ENCODE results near the gene TMEM266. TPM values are rescaled to one million over a fixed set of nuclear protein-coding genes. Genes with fewer than 3 reads are reported as not detected.

The TMEM266 gene
- total RNA-seq, 5 donors from 2014 or later (not counting 1 experiment from before 2014, with no cell fraction given), result 0.16 TPM; not detected in 4

- CTCF ChIA-PET, result interaction anchor here (0.8 to 4.5 kb wide), 5 partner anchors 33 to 94 kb away, joined by 3 to 29 read pairs (median 7); no protein-coding TSS in a partner anchor
- no peaks in the 10 kb centered on the region for H3K9me3 ChIP-seq
- no peak overlapping the region for H3K4me3 ChIP-seq (ENCODE audit: control insufficient read depth in 1 of 2, extremely low read depth in 1 of 2, low read length in 1 of 2)
- DNase-seq (peak in 17 of 35 experiments; percentile 10 to 73 (median 31)), ATAC-seq (replicated peaks in 1 of 4) (peak in 1 of 4 experiments; percentile 34)
- no peak overlapping the region for H3K27ac ChIP-seq (ENCODE audit: low read length)
- H3K27ac Mint-ChIP-seq, result no peak overlapping the region
- peaks cover 14 to 18% of the 10 kb centered on the region in 2 experiments for H3K4me1 ChIP-seq (ENCODE audit: control insufficient read depth in 1 of 2, extremely low read depth in 1 of 2, insufficient read depth in 2 of 2, low read length in 2 of 2)
- POLR2A ChIA-PET, result no interaction called here
- H3K36me3 ChIP-seq (ENCODE audit: control insufficient read depth in 2 of 2, extremely low read depth in 1 of 2, insufficient read depth in 1 of 2, low read length in 1 of 2), result no peaks in the 10 kb centered on the region
- peaks cover 21 to 32% (median 23%) of the 10 kb centered on the region in 3 donors for H3K4me1 Mint-ChIP-seq
- H3K9me3 Mint-ChIP-seq, result no peaks in the 10 kb centered on the region
- peak overlapping the region in 1 of 3 donors; percentile 17 for H3K4me3 Mint-ChIP-seq
- H3K27me3 Mint-ChIP-seq, result peaks cover 47 to 58% of the 10 kb centered on the region in 2 donors
- no peaks in the 10 kb centered on the region for H3K36me3 Mint-ChIP-seq
- H3K27me3 ChIP-seq (replicated peaks in 1 of 2; ENCODE audit: control insufficient read depth in 2 of 2, extremely low read depth in 1 of 2, insufficient read depth in 2 of 2, low read length in 1 of 2), result peaks cover 14 to 38% of the 10 kb centered on the region in 2 experiments
- no CpG with 5 or more reads among the region's 7 CpGs for WGBS (ENCODE audit: insufficient coverage)
Observed at GRCh38 chr15:76057332-76058000, 2.3 kb upstream of the TMEM266 start.

DNA sequence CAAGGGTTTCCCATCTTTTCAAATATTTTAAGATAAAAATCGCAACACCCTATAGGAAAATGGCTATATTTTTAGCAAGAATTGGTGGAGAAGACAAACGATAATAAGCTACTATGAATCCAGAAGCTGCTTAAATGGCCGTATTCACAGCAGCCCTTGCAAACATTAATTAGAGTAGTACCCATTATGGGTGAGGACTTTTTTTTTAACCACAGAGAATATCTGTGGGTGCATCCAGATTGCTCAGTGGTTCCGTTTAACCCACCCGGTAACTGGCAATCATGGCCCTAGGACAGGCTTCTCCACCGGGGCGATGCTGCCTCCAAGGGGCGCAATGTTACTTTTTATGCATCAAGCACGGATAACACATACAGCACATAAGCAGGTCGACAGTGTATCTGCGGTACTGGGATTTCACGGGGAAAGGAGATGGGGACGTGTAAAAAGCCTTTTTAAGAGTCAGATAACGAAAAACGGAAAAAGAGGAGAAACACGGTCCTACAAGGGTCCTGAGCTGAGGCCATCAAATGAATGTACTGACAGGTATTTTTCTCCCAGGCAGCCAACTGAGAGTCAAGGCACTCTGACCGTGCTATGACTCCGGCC, 968 bp upstream of the TMEM266 start:
- Histone ChIP-seq H3K27me3 (replicated peaks in 1 of 2; ENCODE audit: control insufficient read depth in 2 of 2, extremely low read depth in 1 of 2, insufficient read depth in 2 of 2, low read length in 1 of 2) (peaks cover 17 to 37% of the 10 kb centered on the region in 2 experiments), H3K36me3 (ENCODE audit: control insufficient read depth in 2 of 2, extremely low read depth in 1 of 2, insufficient read depth in 1 of 2, low read length in 1 of 2) (no peaks in the 10 kb centered on the region), H3K4me1 (ENCODE audit: control insufficient read depth in 1 of 2, extremely low read depth in 1 of 2, insufficient read depth in 2 of 2, low read length in 2 of 2) (peaks cover 14 to 18% of the 10 kb centered on the region in 2 experiments), H3K4me3 (ENCODE audit: control insufficient read depth in 1 of 2, extremely low read depth in 1 of 2, low read length in 1 of 2) (peak overlapping the region; percentile 39 to 80), H3K27ac (ENCODE audit: low read length) (no peak overlapping the region), H3K9me3 (no peaks in the 10 kb centered on the region)
- WGBS (ENCODE audit: insufficient coverage), result 2% methylated on average over 12 of the region's 18 CpGs
- H3K27ac Mint-ChIP-seq, result peak overlapping the region in 1 of 2 donors; percentile 2
- H3K27me3 Mint-ChIP-seq, result peaks cover 52 to 62% of the 10 kb centered on the region in 2 donors
- POLR2A ChIA-PET, result no interaction called here
- ATAC-seq (replicated peaks in 1 of 4) (peak in 2 of 4 experiments; percentile 9 to 31), DNase-seq (peak in 4 of 35 experiments; percentile 1 to 16 (median 4))
- H3K4me1 Mint-ChIP-seq, result peaks cover 21 to 32% (median 23%) of the 10 kb centered on the region in 3 donors
- H3K9me3 Mint-ChIP-seq, result no peaks in the 10 kb centered on the region
- no peaks in the 10 kb centered on the region for H3K36me3 Mint-ChIP-seq
- H3K4me3 Mint-ChIP-seq, result peak overlapping the region; percentile 65 to 82 (median 74)
- CTCF ChIA-PET, result interaction anchor here in 1 of 2 donors (4.5 kb wide), 1 partner anchor 80 kb away, joined by 29 read pairs; no protein-coding TSS in a partner anchor

DNA sequence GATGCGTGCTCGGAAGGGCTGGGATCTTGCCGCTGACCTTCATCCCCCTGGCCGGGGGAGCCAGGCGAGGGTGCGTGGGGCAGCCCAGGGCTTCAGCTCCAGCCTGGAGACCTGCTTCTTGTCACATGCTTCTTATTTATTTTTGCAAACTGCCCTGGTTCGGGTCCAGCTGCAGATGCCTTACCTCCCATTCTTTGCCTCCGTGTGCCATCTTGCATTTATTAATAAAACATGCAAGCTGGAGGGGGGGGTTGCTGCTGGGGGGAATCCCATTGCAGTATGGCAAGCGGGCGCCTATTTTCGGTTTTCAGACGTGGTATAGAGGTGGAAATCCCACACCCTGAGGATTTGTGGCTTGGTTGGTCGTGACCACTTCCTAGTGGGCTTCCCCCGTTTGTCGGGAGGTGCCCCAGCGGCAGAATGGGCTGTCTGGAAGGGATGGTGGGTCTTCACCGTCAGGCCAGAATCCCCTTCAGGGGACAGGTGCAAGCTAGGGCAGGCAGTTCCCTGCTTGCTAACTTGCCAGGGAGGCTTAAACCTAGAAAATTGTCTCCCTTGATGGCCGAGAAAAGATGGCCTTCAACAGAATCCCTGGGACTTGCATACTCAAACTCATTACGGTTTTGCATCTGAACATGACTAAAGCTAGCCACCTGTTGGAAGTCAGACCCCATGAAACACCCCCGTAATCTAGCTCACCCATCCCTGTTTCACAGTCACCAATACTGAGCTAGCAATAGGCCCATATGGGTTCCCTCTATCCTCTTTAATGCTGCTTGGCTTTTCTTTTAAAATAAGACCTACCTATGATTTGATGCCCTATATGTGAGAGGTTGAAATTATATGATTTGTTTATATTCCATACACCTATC, 569 bp downstream of the TMEM266 start:
- peaks cover 17 to 26% of the 10 kb centered on the region in 2 experiments for H3K27me3 ChIP-seq (replicated peaks in 1 of 2; ENCODE audit: control insufficient read depth in 2 of 2, extremely low read depth in 1 of 2, insufficient read depth in 2 of 2, low read length in 1 of 2)
- H3K4me3 ChIP-seq (ENCODE audit: control insufficient read depth in 1 of 2, extremely low read depth in 1 of 2, low read length in 1 of 2), result peak overlapping the region; percentile 37 to 66
- H3K4me3 Mint-ChIP-seq, result peak overlapping the region; percentile 58 to 78 (median 65)
- H3K27ac Mint-ChIP-seq, result no peak overlapping the region
- DNase-seq (peak in 20 of 35 experiments; percentile 4 to 58 (median 23)), ATAC-seq (replicated peaks in 1 of 4) (peak in 2 of 4 experiments; percentile 9 to 76)
- H3K36me3 ChIP-seq (ENCODE audit: control insufficient read depth in 2 of 2, extremely low read depth in 1 of 2, insufficient read depth in 1 of 2, low read length in 1 of 2), result no peaks in the 10 kb centered on the region
- ChIA-PET POLR2A (no interaction called here), CTCF (interaction anchor here (0.6 to 4.5 kb wide), 2 partner anchors 79 to 130 kb away, joined by 3 to 29 read pairs; no protein-coding TSS in a partner anchor)
- peaks cover 14 to 20% of the 10 kb centered on the region in 2 experiments for H3K4me1 ChIP-seq (ENCODE audit: control insufficient read depth in 1 of 2, extremely low read depth in 1 of 2, insufficient read depth in 2 of 2, low read length in 2 of 2)
- peaks cover 25 to 37% (median 28%) of the 10 kb centered on the region in 3 donors for H3K4me1 Mint-ChIP-seq
- H3K36me3 Mint-ChIP-seq, result no peaks in the 10 kb centered on the region
- H3K27ac ChIP-seq (ENCODE audit: low read length), result no peak overlapping the region
- no peaks in the 10 kb centered on the region for H3K9me3 ChIP-seq
- 11% methylated on average over 10 of the region's 20 CpGs for WGBS (ENCODE audit: insufficient coverage)
- peaks cover 52 to 57% of the 10 kb centered on the region in 2 donors for H3K27me3 Mint-ChIP-seq
- no peaks in the 10 kb centered on the region for H3K9me3 Mint-ChIP-seq

DNA sequence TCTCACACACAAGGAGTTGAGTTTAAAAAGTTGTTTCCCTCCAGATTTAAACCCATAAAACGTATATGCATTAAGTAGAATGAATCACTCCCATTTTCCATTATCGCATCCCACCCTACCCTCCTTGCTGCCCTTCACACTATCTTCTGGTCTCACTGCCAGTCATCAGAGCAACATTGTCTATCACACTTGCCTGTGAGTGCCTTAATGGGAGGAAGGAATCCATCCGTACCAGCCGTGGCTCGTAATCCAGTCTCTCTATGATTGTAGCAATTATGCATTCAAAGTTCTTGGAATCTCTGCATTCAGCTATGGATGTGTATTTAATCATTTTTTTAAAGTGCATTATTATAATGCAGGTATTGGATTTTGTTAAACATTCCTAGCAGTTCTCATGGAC, 1.9 kb downstream of the TMEM266 start:
- Histone ChIP-seq H3K36me3 (ENCODE audit: control insufficient read depth in 2 of 2, extremely low read depth in 1 of 2, insufficient read depth in 1 of 2, low read length in 1 of 2) (no peaks in the 10 kb centered on the region), H3K9me3 (no peaks in the 10 kb centered on the region), H3K4me3 (ENCODE audit: control insufficient read depth in 1 of 2, extremely low read depth in 1 of 2, low read length in 1 of 2) (no peak overlapping the region), H3K27ac (ENCODE audit: low read length) (no peak overlapping the region), H3K4me1 (ENCODE audit: control insufficient read depth in 1 of 2, extremely low read depth in 1 of 2, insufficient read depth in 2 of 2, low read length in 2 of 2) (peaks cover 14 to 24% of the 10 kb centered on the region in 2 experiments), H3K27me3 (replicated peaks in 1 of 2; ENCODE audit: control insufficient read depth in 2 of 2, extremely low read depth in 1 of 2, insufficient read depth in 2 of 2, low read length in 1 of 2) (peaks cover 17 to 25% of the 10 kb centered on the region in 2 experiments)
- peaks cover 30 to 44% (median 35%) of the 10 kb centered on the region in 3 donors for H3K4me1 Mint-ChIP-seq
- H3K27ac Mint-ChIP-seq, result no peak overlapping the region
- H3K9me3 Mint-ChIP-seq, result no peaks in the 10 kb centered on the region
- WGBS (ENCODE audit: insufficient coverage), result 60% methylated on average over 1 of the region's 5 CpGs
- no peak for DNase-seq
- H3K27me3 Mint-ChIP-seq, result peaks cover 51 to 52% of the 10 kb centered on the region in 2 donors
- H3K4me3 Mint-ChIP-seq, result no peak overlapping the region
- ATAC-seq (replicated peaks in 1 of 4), result no peak
- CTCF ChIA-PET, result interaction anchor here in 1 of 2 donors (4.5 kb wide), 1 partner anchor 78 kb away, joined by 29 read pairs; no protein-coding TSS in a partner anchor
- POLR2A ChIA-PET, result no interaction called here
- H3K36me3 Mint-ChIP-seq, result no peaks in the 10 kb centered on the region

GRCh38 chr15:76062286-76062685, 2.5 kb downstream of the TMEM266 start:
- CTCF ChIA-PET, result no interaction called here
- DNase-seq (no peak), ATAC-seq (replicated peaks in 1 of 4) (no peak)
- H3K27me3 Mint-ChIP-seq, result peaks cover 46 to 47% of the 10 kb centered on the region in 2 donors
- POLR2A ChIA-PET, result no interaction called here
- no CpG with 5 or more reads among the region's 3 CpGs for WGBS (ENCODE audit: insufficient coverage)
- no peaks in the 10 kb centered on the region for H3K9me3 Mint-ChIP-seq
- Histone ChIP-seq H3K27me3 (replicated peaks in 1 of 2; ENCODE audit: control insufficient read depth in 2 of 2, extremely low read depth in 1 of 2, insufficient read depth in 2 of 2, low read length in 1 of 2) (peaks cover 17 to 27% of the 10 kb centered on the region in 2 experiments), H3K27ac (ENCODE audit: low read length) (no peak overlapping the region), H3K4me3 (ENCODE audit: control insufficient read depth in 1 of 2, extremely low read depth in 1 of 2, low read length in 1 of 2) (no peak overlapping the region), H3K4me1 (ENCODE audit: control insufficient read depth in 1 of 2, extremely low read depth in 1 of 2, insufficient read depth in 2 of 2, low read length in 2 of 2) (peaks cover 9 to 23% of the 10 kb centered on the region in 2 experiments), H3K9me3 (no peaks in the 10 kb centered on the region), H3K36me3 (ENCODE audit: control insufficient read depth in 2 of 2, extremely low read depth in 1 of 2, insufficient read depth in 1 of 2, low read length in 1 of 2) (no peaks in the 10 kb centered on the region)
- no peak overlapping the region for H3K27ac Mint-ChIP-seq
- no peaks in the 10 kb centered on the region for H3K36me3 Mint-ChIP-seq
- H3K4me1 Mint-ChIP-seq, result peaks cover 24 to 38% (median 29%) of the 10 kb centered on the region in 3 donors
- H3K4me3 Mint-ChIP-seq, result no peak overlapping the region

DNA sequence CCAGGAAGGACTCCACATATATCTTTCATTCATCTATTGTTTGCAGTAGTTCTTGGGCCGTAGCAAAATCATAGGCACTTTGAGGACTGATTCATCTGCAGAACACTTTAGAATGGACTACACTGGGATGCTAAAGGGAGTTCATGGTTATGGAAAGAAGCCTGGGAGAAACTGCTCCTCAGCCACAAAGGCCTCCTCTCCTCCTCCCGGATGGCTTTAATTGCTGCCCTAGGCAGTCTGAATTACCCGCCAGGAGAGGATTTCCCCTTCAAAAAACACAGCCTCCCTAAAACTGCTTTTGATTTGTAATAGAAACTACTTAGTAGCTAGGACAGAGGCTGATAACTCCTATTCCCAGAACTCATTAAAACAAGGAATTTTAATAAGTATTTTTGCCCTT, 4.6 kb downstream of the TMEM266 start:
- Histone ChIP-seq H3K9me3 (no peaks in the 10 kb centered on the region), H3K36me3 (ENCODE audit: control insufficient read depth in 2 of 2, extremely low read depth in 1 of 2, insufficient read depth in 1 of 2, low read length in 1 of 2) (no peaks in the 10 kb centered on the region), H3K27ac (ENCODE audit: low read length) (no peak overlapping the region), H3K27me3 (replicated peaks in 1 of 2; ENCODE audit: control insufficient read depth in 2 of 2, extremely low read depth in 1 of 2, insufficient read depth in 2 of 2, low read length in 1 of 2) (peaks cover 10 to 22% of the 10 kb centered on the region in 2 experiments), H3K4me3 (ENCODE audit: control insufficient read depth in 1 of 2, extremely low read depth in 1 of 2, low read length in 1 of 2) (no peak overlapping the region), H3K4me1 (ENCODE audit: control insufficient read depth in 1 of 2, extremely low read depth in 1 of 2, insufficient read depth in 2 of 2, low read length in 2 of 2) (peaks cover 0 to 14% of the 10 kb centered on the region in 2 experiments)
- CTCF ChIA-PET, result no interaction called here
- Mint-ChIP-seq H3K27me3 (peaks cover 32 to 39% of the 10 kb centered on the region in 2 donors), H3K36me3 (no peaks in the 10 kb centered on the region), H3K4me3 (no peak overlapping the region), H3K9me3 (no peaks in the 10 kb centered on the region), H3K27ac (no peak overlapping the region), H3K4me1 (peaks cover 15 to 22% (median 18%) of the 10 kb centered on the region in 3 donors)
- no peak for DNase-seq
- WGBS (ENCODE audit: insufficient coverage), result no CpG with 5 or more reads among the region's 3 CpGs
- no peak for ATAC-seq (replicated peaks in 1 of 4)
- POLR2A ChIA-PET, result no interaction called here
